HG02610 (cell line): ENCODE data around the gene RAD9A.

ENCODE experiments used
- ATAC-seq: cut with Tn5 transposase; IDR thresholded peaks from one replicate; pipeline ENCODE4 v1.9.1; 2021; ENCODE audit warnings: mild to moderate bottlenecking, moderate library complexity; ENCODE audit not compliant: unreplicated experiment

The RAD9A gene

GRCh38 chr11:67356864-67357561, 34.8 kb upstream of the RAD9A start:
- ATAC-seq: no peak

- ATAC-seq: no peak
Observed at GRCh38 chr11:67357831-67358670, 33.7 kb upstream of the RAD9A start.

GRCh38 chr11:67364169-67364568, 27.6 kb upstream of the RAD9A start:
- no peak for ATAC-seq

GRCh38 chr11:67364783-67365722, 26.7 kb upstream of the RAD9A start:
- no peak for ATAC-seq

GRCh38 chr11:67365736-67366444, 25.9 kb upstream of the RAD9A start:
- ATAC-seq: no peak

GRCh38 chr11:67366546-67366945, 25.2 kb upstream of the RAD9A start:
- ATAC-seq: no peak

- ATAC-seq: no peak
Observed at GRCh38 chr11:67366961-67367760, 24.6 kb upstream of the RAD9A start.

- no peak for ATAC-seq
Observed at GRCh38 chr11:67367761-67368227, 24.0 kb upstream of the RAD9A start.

- ATAC-seq: no peak
Observed at GRCh38 chr11:67368621-67369020, 23.2 kb upstream of the RAD9A start.

- no peak for ATAC-seq
Observed at GRCh38 chr11:67369275-67369674, 22.5 kb upstream of the RAD9A start.

GRCh38 chr11:67369801-67370284, 21.9 kb upstream of the RAD9A start:
- ATAC-seq: no peak

GRCh38 chr11:67370351-67371076, 21.3 kb upstream of the RAD9A start:
- no peak for ATAC-seq

- ATAC-seq: no peak
Observed at GRCh38 chr11:67371189-67371910, 20.4 kb upstream of the RAD9A start.

GRCh38 chr11:67371911-67372320, 19.9 kb upstream of the RAD9A start:
- ATAC-seq: no peak

GRCh38 chr11:67372321-67372992, 19.3 kb upstream of the RAD9A start:
- no peak for ATAC-seq

GRCh38 chr11:67372993-67373647, 18.7 kb upstream of the RAD9A start, which contains the start of gene CLCF1:
TSS of gene CLCF1 (minus strand) at chr11:67373598. CDS start at chr11:67373539, 59 bp downstream.
- ATAC-seq: no peak
